ENCODE data around the gene PEX19.

- TF ChIP-seq CTCF (IDR thresholded peaks at IDR 0.05): no peak
- TF ChIP-seq POLR2A (IDR thresholded peaks at IDR 0.05): peak in 2 of 3 donors; percentile 80 to 82
These were observed at the start of gene PEX19 for GRCh38 chr1:160284782-160285344.
